WTC11 (cell line): ENCODE measurements around the gene AP1G1. TPM values are rescaled to one million over a fixed set of nuclear protein-coding genes. Genes with fewer than 3 reads are reported as not detected.

ENCODE experiments used
- ATAC-seq: fragments of 200-7000 bp; cut with Tn5 transposase; 2 replicates; pipeline ENCODE4 v1.10.0; 2021; ENCODE audit warnings: mild to moderate bottlenecking, moderate library complexity
- CTCF ChIA-PET: fragments of 300-600 bp; sonication (Branson Sonifier 250); formaldehyde crosslinking; loops from one replicate; lab custom pipeline; 2021; ENCODE audit warnings: antibody characterized with exemption; lab: Charles Lee
- POLR2A ChIA-PET: fragments of 350-600 bp; sonication (Branson Sonifier 250); formaldehyde crosslinking; loops from one replicate; lab custom pipeline; 2021; ENCODE audit warnings: antibody characterized with exemption; lab: Charles Lee
- DNase-seq: peaks from one replicate; pipeline ENCODE4 v3.0.0; 2021; ENCODE audit warnings: low spot score
- H3K27ac Mint-ChIP-seq: 2 replicates; pipeline ENCODE4 v1.8.0; 2021; ENCODE audit warnings: mixed read lengths
- H3K27me3 Mint-ChIP-seq: 2 replicates; pipeline ENCODE4 v1.8.0; 2021; ENCODE audit warnings: low read depth, mild to moderate bottlenecking, moderate library complexity, mixed read lengths
- H3K36me3 Mint-ChIP-seq: 2 replicates; pipeline ENCODE4 v1.8.0; 2021; ENCODE audit warnings: mixed read lengths
- H3K4me1 Mint-ChIP-seq: 2 replicates; pipeline ENCODE4 v1.8.0; 2022; ENCODE audit warnings: mixed read lengths
- H3K4me3 Mint-ChIP-seq: 2 replicates; pipeline ENCODE4 v1.8.0; 2021; ENCODE audit warnings: mild to moderate bottlenecking, moderate library complexity, mixed read lengths
- H3K9me3 Mint-ChIP-seq: 2 replicates; pipeline ENCODE4 v1.8.0; 2021; ENCODE audit warnings: mixed read lengths
- ATF6 ChIP-seq: sonication (generic); formaldehyde crosslinking; IDR thresholded peaks from 2 replicates; pipeline ENCODE4 v1.8.1; 2023; ENCODE audit warnings: mild to moderate bottlenecking, missing genetic modification reagents
- CTCF ChIP-seq: fragments of 200-600 bp; IDR thresholded peaks from 2 replicates; pipeline ENCODE4 v1.8.0; 2022; ENCODE audit warnings: antibody characterized with exemption
- E2F4 ChIP-seq: sonication (generic); formaldehyde crosslinking; IDR thresholded peaks from 2 replicates; pipeline ENCODE4 v1.8.1; 2022; ENCODE audit warnings: low read depth, mild to moderate bottlenecking, moderate library complexity, missing genetic modification reagents, borderline replicate concordance
- EMX1 ChIP-seq: fragments of 250-450 bp; sonication (Bioruptor Pico); IDR thresholded peaks from 2 replicates; pipeline ENCODE4 v1.8.0; 2021; ENCODE audit warnings: mild to moderate bottlenecking
- ERG ChIP-seq: fragments of 250-450 bp; sonication (Bioruptor Pico); IDR thresholded peaks from 2 replicates; pipeline ENCODE4 v1.8.0; 2021; ENCODE audit warnings: mild to moderate bottlenecking
- ETV6 ChIP-seq: sonication (generic); formaldehyde crosslinking; IDR thresholded peaks from 2 replicates; pipeline ENCODE4 v1.8.1; 2022; ENCODE audit warnings: mild to moderate bottlenecking, missing genetic modification reagents
- GRHL2 ChIP-seq: fragments of 250-450 bp; sonication (Bioruptor Pico); IDR thresholded peaks from 2 replicates; pipeline ENCODE4 v1.8.0; 2022; ENCODE audit warnings: mild to moderate bottlenecking, moderate library complexity; ENCODE audit not compliant: insufficient replicate concordance, severe bottlenecking
- IRF2 ChIP-seq: sonication (generic); formaldehyde crosslinking; IDR thresholded peaks from 2 replicates; pipeline ENCODE4 v1.8.0; 2022; ENCODE audit warnings: low read depth, missing genetic modification reagents, borderline replicate concordance
- JUN ChIP-seq: sonication (generic); formaldehyde crosslinking; IDR thresholded peaks from 2 replicates; pipeline ENCODE4 v1.8.0; 2023; ENCODE audit warnings: mild to moderate bottlenecking, missing genetic modification reagents
- MLX ChIP-seq: sonication (generic); formaldehyde crosslinking; IDR thresholded peaks from 2 replicates; pipeline ENCODE4 v1.8.1; 2023; ENCODE audit warnings: mild to moderate bottlenecking, missing genetic modification reagents, moderate library complexity
- MYBL2 ChIP-seq: sonication (generic); formaldehyde crosslinking; IDR thresholded peaks from 2 replicates; pipeline ENCODE4 v1.8.1; 2023; ENCODE audit warnings: mild to moderate bottlenecking, moderate library complexity, missing genetic modification reagents
- NFYB ChIP-seq: sonication (generic); formaldehyde crosslinking; conservative IDR thresholded peaks from 2 replicates; pipeline ENCODE4 v1.8.0; 2022; ENCODE audit warnings: low read depth, missing genetic modification reagents
- NR1H2 ChIP-seq: sonication (generic); formaldehyde crosslinking; IDR thresholded peaks from 2 replicates; pipeline ENCODE4 v1.9.0; 2021; ENCODE audit warnings: mild to moderate bottlenecking, moderate library complexity, missing genetic modification reagents
- PREB ChIP-seq: sonication (generic); formaldehyde crosslinking; IDR thresholded peaks from 2 replicates; pipeline ENCODE4 v1.8.1; 2022; ENCODE audit warnings: mild to moderate bottlenecking, missing genetic modification reagents, moderate library complexity, borderline replicate concordance
- TCF7 ChIP-seq: sonication (generic); formaldehyde crosslinking; IDR thresholded peaks from 2 replicates; pipeline ENCODE4 v1.8.0; 2022; ENCODE audit warnings: mild to moderate bottlenecking, low read depth, missing genetic modification reagents, moderate library complexity
- ZNF138 ChIP-seq: sonication (generic); formaldehyde crosslinking; conservative IDR thresholded peaks from 2 replicates; pipeline ENCODE4 v1.8.1; 2022; ENCODE audit warnings: mild to moderate bottlenecking, moderate library complexity, missing genetic modification reagents
- ZNF263 ChIP-seq: sonication (generic); formaldehyde crosslinking; IDR thresholded peaks from 2 replicates; pipeline ENCODE4 v1.8.1; 2022; ENCODE audit warnings: low read depth, mild to moderate bottlenecking, moderate library complexity, missing genetic modification reagents
- ZNF317 ChIP-seq: sonication (generic); formaldehyde crosslinking; IDR thresholded peaks from 2 replicates; pipeline ENCODE4 v1.8.1; 2023; ENCODE audit warnings: low read depth, mild to moderate bottlenecking, moderate library complexity, missing genetic modification reagents, borderline replicate concordance
- ZNF396 ChIP-seq: fragments of 250-450 bp; sonication (Bioruptor Pico); IDR thresholded peaks from 2 replicates; pipeline ENCODE4 v1.8.0; 2021; ENCODE audit warnings: mild to moderate bottlenecking, moderate library complexity, borderline replicate concordance
- ZNF416 ChIP-seq: fragments of 250-450 bp; sonication (Bioruptor Pico); IDR thresholded peaks from 2 replicates; pipeline ENCODE4 v1.9.0; 2021; ENCODE audit warnings: mild to moderate bottlenecking, inconsistent platforms
- total RNA-seq: library from RNA; stranded (reverse); gene quantifications from 3 replicates; pipeline ENCODE4 v1.2.3, GENCODE V29; 2021
- TF ChIP-seq, protein P1 (sequence below): sonication (generic); formaldehyde crosslinking; IDR thresholded peaks from 2 replicates; pipeline ENCODE4 v1.8.1; 2023; ENCODE audit warnings: mild to moderate bottlenecking, missing genetic modification reagents, moderate library complexity
- TF ChIP-seq, protein P2 (sequence below): sonication (generic); formaldehyde crosslinking; IDR thresholded peaks from 2 replicates; pipeline ENCODE4 v1.8.1; 2022; ENCODE audit warnings: missing genetic modification reagents, borderline replicate concordance
- TF ChIP-seq, protein P3 (sequence below): sonication (generic); formaldehyde crosslinking; IDR thresholded peaks from 2 replicates; pipeline ENCODE4 v1.8.0; 2023; ENCODE audit warnings: missing genetic modification reagents

Gene AP1G1
- total RNA-seq, 1 experiment from 2014 or later, result 72.4 TPM

DNA sequence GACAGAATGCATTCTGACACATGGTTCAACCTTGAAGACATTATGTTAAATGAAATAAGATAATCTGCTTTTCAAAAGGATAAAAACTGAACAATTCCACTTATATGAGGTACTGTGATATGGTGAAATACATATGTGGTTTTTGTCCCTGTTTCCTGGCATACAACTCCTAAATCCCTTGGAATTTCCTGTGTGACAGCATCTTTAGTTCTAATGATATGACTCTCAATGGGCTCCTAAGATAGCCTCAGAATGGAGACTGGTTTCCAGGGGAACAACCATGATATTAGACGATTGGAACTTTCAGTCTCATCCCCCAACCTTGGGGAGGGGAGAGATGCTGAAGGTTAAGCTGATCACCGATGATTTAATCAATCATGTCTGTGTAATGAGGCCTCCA is 46.4 kb downstream of the AP1G1 start:
- Mint-ChIP-seq H3K9me3 (no peaks in the 10 kb centered on the region), H3K4me3 (no peak overlapping the region), H3K27me3 (no peaks in the 10 kb centered on the region), H3K27ac (no peak overlapping the region)
- no peak for DNase-seq
- no peak for TF ChIP-seq ZNF138 (CRISPR knock-in tag)
- no peak for TF ChIP-seq NR1H2
- TF ChIP-seq MYBL2 (CRISPR knock-in tag), result no peak
- no peak for TF ChIP-seq CTCF
- no peak for TF ChIP-seq ZNF396 (CRISPR knock-in tag)
- TF ChIP-seq, protein P1, sequence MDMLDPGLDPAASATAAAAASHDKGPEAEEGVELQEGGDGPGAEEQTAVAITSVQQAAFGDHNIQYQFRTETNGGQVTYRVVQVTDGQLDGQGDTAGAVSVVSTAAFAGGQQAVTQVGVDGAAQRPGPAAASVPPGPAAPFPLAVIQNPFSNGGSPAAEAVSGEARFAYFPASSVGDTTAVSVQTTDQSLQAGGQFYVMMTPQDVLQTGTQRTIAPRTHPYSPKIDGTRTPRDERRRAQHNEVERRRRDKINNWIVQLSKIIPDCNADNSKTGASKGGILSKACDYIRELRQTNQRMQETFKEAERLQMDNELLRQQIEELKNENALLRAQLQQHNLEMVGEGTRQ, result no peak
- no peak for TF ChIP-seq ZNF416 (CRISPR knock-in tag)
- no peak for TF ChIP-seq NFYB (CRISPR knock-in tag)
- no peak for TF ChIP-seq GRHL2 (CRISPR knock-in tag)
- TF ChIP-seq, all 79 proteins: peak for 0
- CTCF ChIA-PET, result no interaction called here
- Mint-ChIP-seq H3K4me1 (no peaks in the 10 kb centered on the region), H3K36me3 (peaks cover 39% of the 10 kb centered on the region)
- POLR2A ChIA-PET, result no interaction called here
- no peak for ATAC-seq

GRCh38 chr16:71761097-71761496 is 47.5 kb downstream of the AP1G1 start:
- POLR2A ChIA-PET, result interaction anchor here (0.7 kb wide), 1 partner anchor 106 kb away, joined by 9 read pairs; no protein-coding TSS in a partner anchor
- H3K4me1 Mint-ChIP-seq, result no peaks in the 10 kb centered on the region
- peaks cover 49% of the 10 kb centered on the region for H3K36me3 Mint-ChIP-seq
- H3K9me3 Mint-ChIP-seq, result no peaks in the 10 kb centered on the region
- CTCF ChIA-PET, result interaction anchor here (0.8 kb wide), 1 partner anchor 200 kb away, joined by 3 read pairs; no protein-coding TSS in a partner anchor
- H3K27ac Mint-ChIP-seq, result no peak overlapping the region
- DNase-seq (no peak), ATAC-seq (no peak)
- H3K27me3 Mint-ChIP-seq, result no peaks in the 10 kb centered on the region
- no peak overlapping the region for H3K4me3 Mint-ChIP-seq
- no peak for TF ChIP-seq NR1H2
- no peak for TF ChIP-seq PREB (CRISPR knock-in tag)
- no peak for TF ChIP-seq ZNF263 (CRISPR knock-in tag)
- TF ChIP-seq, protein P2, sequence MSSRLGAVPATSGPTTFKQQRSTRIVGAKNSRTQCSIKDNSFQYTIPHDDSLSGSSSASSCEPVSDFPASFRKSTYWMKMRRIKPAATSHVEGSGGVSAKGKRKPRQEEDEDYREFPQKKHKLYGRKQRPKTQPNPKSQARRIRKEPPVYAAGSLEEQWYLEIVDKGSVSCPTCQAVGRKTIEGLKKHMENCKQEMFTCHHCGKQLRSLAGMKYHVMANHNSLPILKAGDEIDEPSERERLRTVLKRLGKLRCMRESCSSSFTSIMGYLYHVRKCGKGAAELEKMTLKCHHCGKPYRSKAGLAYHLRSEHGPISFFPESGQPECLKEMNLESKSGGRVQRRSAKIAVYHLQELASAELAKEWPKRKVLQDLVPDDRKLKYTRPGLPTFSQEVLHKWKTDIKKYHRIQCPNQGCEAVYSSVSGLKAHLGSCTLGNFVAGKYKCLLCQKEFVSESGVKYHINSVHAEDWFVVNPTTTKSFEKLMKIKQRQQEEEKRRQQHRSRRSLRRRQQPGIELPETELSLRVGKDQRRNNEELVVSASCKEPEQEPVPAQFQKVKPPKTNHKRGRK, result no peak
- no peak for TF ChIP-seq EMX1
- TF ChIP-seq MLX (CRISPR knock-in tag), result no peak
- TF ChIP-seq, protein P3, sequence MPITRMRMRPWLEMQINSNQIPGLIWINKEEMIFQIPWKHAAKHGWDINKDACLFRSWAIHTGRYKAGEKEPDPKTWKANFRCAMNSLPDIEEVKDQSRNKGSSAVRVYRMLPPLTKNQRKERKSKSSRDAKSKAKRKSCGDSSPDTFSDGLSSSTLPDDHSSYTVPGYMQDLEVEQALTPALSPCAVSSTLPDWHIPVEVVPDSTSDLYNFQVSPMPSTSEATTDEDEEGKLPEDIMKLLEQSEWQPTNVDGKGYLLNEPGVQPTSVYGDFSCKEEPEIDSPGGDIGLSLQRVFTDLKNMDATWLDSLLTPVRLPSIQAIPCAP (CRISPR knock-in tag), result no peak
- no peak for TF ChIP-seq TCF7 (CRISPR knock-in tag)
- TF ChIP-seq ATF6 (CRISPR knock-in tag), result no peak
- no peak for TF ChIP-seq JUN (CRISPR knock-in tag)
- no peak for TF ChIP-seq ERG (CRISPR knock-in tag)
- no peak for TF ChIP-seq ETV6 (CRISPR knock-in tag)
- TF ChIP-seq E2F4 (CRISPR knock-in tag), result no peak
- TF ChIP-seq IRF2 (CRISPR knock-in tag), result no peak
- no peak for TF ChIP-seq ZNF317 (CRISPR knock-in tag)
